Activated CD4-positive, alpha-beta T cell treated with anti-CD3 and anti-CD28 coated beads, Interleukin-2, amount 10 ng/mL, durations not matched to agents 7 days and 5 days (primary cell): ENCODE measurements around the gene OR51E2. TPM values are rescaled to one million over a fixed set of nuclear protein-coding genes. Genes with fewer than 3 reads are reported as not detected.

Source experiments
- CTCF ChIA-PET: fragments of 350-600 bp; sonication (Branson Sonifier 250); formaldehyde crosslinking; loops from one replicate; lab custom pipeline; 2021; ENCODE audit warnings: antibody characterized with exemption; lab: Charles Lee
- POLR2A ChIA-PET: fragments of 350-600 bp; sonication (Branson Sonifier 250); formaldehyde crosslinking; loops from one replicate; lab custom pipeline; 2021; ENCODE audit warnings: antibody characterized with exemption; lab: Charles Lee
- DNase-seq: peaks from one replicate; pipeline ENCODE4 v3.0.0-alpha.2; 2020
- H3K27ac Mint-ChIP-seq: one replicate; pipeline ENCODE4 v1.8.0; 2021; ENCODE audit warnings: mild to moderate bottlenecking, moderate library complexity, mixed read lengths
- H3K27me3 Mint-ChIP-seq: one replicate; pipeline ENCODE4 v1.8.0; 2021; ENCODE audit warnings: mixed read lengths
- H3K36me3 Mint-ChIP-seq: one replicate; pipeline ENCODE4 v1.8.0; 2021; ENCODE audit warnings: low read depth, mixed read lengths
- H3K4me1 Mint-ChIP-seq: one replicate; pipeline ENCODE4 v1.8.0; 2021; ENCODE audit warnings: mixed read lengths
- H3K4me3 Mint-ChIP-seq: one replicate; pipeline ENCODE4 v1.8.0; 2021; ENCODE audit warnings: mild to moderate bottlenecking, moderate library complexity, mixed read lengths
- H3K9me3 Mint-ChIP-seq: one replicate; pipeline ENCODE4 v1.8.0; 2021; ENCODE audit warnings: mixed read lengths
- total RNA-seq, 2 experiments: library from RNA; stranded (reverse); gene quantifications; one replicate each; pipeline ENCODE4 v1.2.3, GENCODE V29; 2021

Gene OR51E2
- total RNA-seq, 2 experiments from 2014 or later, result not detected

DNA sequence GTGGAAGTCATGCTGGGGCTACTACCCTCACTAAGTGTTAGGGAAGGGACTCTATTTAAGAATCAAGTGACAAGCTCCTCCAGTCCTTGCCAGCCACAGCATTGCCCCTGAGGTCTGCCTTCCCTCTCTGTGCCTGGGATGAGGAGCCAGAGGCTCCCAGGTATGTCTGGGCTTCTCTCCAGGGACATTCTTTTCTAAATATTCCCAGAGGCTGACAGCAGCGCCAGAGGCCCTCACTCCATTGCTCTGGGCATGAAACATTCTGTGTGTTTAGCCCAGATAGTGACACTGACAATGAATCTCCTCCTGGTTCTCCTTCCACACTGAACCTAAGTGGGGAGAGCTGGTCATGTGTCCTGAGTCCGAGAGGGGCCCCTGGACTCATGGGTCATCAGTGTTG is 51.7 kb downstream of the OR51E2 start:
- Mint-ChIP-seq H3K27me3 (peaks cover 13% of the 10 kb centered on the region), H3K4me1 (no peaks in the 10 kb centered on the region), H3K27ac (no peak overlapping the region), H3K9me3 (no peaks in the 10 kb centered on the region), H3K4me3 (no peak overlapping the region), H3K36me3 (no peaks in the 10 kb centered on the region)
- DNase-seq, result no peak
- ChIA-PET POLR2A (no interaction called here), CTCF (no interaction called here)

GRCh38 chr11:4644233-4644632 is 53.4 kb downstream of the OR51E2 start:
- POLR2A ChIA-PET, result no interaction called here
- Mint-ChIP-seq H3K4me3 (no peak overlapping the region), H3K36me3 (no peaks in the 10 kb centered on the region), H3K4me1 (no peaks in the 10 kb centered on the region), H3K27me3 (peaks cover 8% of the 10 kb centered on the region), H3K27ac (no peak overlapping the region), H3K9me3 (no peaks in the 10 kb centered on the region)
- no peak for DNase-seq
- CTCF ChIA-PET, result no interaction called here

DNA sequence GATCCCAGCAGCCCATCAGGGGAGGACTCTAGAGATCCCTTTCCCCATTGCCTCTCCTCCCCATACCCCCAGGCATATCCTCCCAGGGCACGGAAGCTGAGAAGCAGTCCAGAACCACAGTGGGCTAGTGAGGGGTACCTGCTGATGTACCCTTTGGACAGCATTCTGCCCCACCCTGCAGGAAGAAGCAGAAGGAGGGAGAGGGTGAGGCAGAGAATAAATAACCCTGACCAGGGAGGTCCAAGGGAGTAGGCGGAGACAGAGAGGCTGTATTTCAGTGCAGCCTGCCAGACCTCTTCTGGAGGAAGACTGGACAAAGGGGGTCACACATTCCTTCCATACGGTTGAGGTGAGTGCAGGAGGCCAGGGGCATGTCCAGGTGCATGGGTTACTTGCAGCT is 54.0 kb downstream of the OR51E2 start, which contains the start of gene OR51E1:
Gene OR51E1 (plus strand): TSS at position 301 of the 400 bp plus-strand sequence. CDS start 8,545 bp downstream, outside the sequence.
- no peak within 1 kb of the TSS for H3K4me3 Mint-ChIP-seq
- DNase-seq, result no peak
- H3K4me1 Mint-ChIP-seq, result no peaks in the 10 kb centered on the region
- ChIA-PET CTCF (no interaction called here), POLR2A (no interaction called here)
- H3K9me3 Mint-ChIP-seq, result no peaks in the 10 kb centered on the region
- peaks cover 8% of the 10 kb centered on the region for H3K27me3 Mint-ChIP-seq
- H3K27ac Mint-ChIP-seq, result no peak within 1 kb of the TSS
- H3K36me3 Mint-ChIP-seq, result no peaks in the 10 kb centered on the region

GRCh38 chr11:4643076-4643475 is 54.6 kb downstream of the OR51E2 start:
- ChIA-PET CTCF (no interaction called here), POLR2A (no interaction called here)
- H3K9me3 Mint-ChIP-seq, result no peaks in the 10 kb centered on the region

GRCh38 chr11:4642043-4642442 is 55.6 kb downstream of the OR51E2 start:
- H3K4me1 Mint-ChIP-seq, result no peaks in the 10 kb centered on the region
- no peaks in the 10 kb centered on the region for H3K36me3 Mint-ChIP-seq
- no peak overlapping the region for H3K4me3 Mint-ChIP-seq
- H3K27ac Mint-ChIP-seq, result no peak overlapping the region
- POLR2A ChIA-PET, result no interaction called here
- DNase-seq, result no peak
- no peaks in the 10 kb centered on the region for H3K9me3 Mint-ChIP-seq
- CTCF ChIA-PET, result no interaction called here
- peaks cover 6% of the 10 kb centered on the region for H3K27me3 Mint-ChIP-seq

More at GRCh38 chr11:4643076-4643475, 54.6 kb downstream of the OR51E2 start:
- Mint-ChIP-seq H3K27me3 (peaks cover 6% of the 10 kb centered on the region), H3K27ac (no peak overlapping the region), H3K4me3 (no peak overlapping the region), H3K4me1 (no peaks in the 10 kb centered on the region), H3K36me3 (no peaks in the 10 kb centered on the region)
- no peak for DNase-seq

- H3K27me3 Mint-ChIP-seq, result peaks cover 6% of the 10 kb centered on the region
- no peaks in the 10 kb centered on the region for H3K9me3 Mint-ChIP-seq
- no peak overlapping the region for H3K27ac Mint-ChIP-seq
- no peaks in the 10 kb centered on the region for H3K4me1 Mint-ChIP-seq
- no peak overlapping the region for H3K4me3 Mint-ChIP-seq
- no peaks in the 10 kb centered on the region for H3K36me3 Mint-ChIP-seq
- POLR2A ChIA-PET, result no interaction called here
- CTCF ChIA-PET, result no interaction called here
- no peak for DNase-seq
Observed at GRCh38 chr11:4641501-4641900, 56.2 kb downstream of the OR51E2 start.

DNA sequence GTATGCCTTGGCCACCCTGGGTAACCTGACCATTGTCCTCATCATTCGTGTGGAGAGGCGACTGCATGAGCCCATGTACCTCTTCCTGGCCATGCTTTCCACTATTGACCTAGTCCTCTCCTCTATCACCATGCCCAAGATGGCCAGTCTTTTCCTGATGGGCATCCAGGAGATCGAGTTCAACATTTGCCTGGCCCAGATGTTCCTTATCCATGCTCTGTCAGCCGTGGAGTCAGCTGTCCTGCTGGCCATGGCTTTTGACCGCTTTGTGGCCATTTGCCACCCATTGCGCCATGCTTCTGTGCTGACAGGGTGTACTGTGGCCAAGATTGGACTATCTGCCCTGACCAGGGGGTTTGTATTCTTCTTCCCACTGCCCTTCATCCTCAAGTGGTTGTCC is 57.7 kb downstream of the OR51E2 start:
- Mint-ChIP-seq H3K36me3 (no peaks in the 10 kb centered on the region), H3K4me1 (no peaks in the 10 kb centered on the region), H3K27ac (no peak overlapping the region), H3K4me3 (no peak overlapping the region), H3K9me3 (no peaks in the 10 kb centered on the region), H3K27me3 (peaks cover 6% of the 10 kb centered on the region)
- ChIA-PET CTCF (no interaction called here), POLR2A (no interaction called here)
- DNase-seq, result no peak

DNA sequence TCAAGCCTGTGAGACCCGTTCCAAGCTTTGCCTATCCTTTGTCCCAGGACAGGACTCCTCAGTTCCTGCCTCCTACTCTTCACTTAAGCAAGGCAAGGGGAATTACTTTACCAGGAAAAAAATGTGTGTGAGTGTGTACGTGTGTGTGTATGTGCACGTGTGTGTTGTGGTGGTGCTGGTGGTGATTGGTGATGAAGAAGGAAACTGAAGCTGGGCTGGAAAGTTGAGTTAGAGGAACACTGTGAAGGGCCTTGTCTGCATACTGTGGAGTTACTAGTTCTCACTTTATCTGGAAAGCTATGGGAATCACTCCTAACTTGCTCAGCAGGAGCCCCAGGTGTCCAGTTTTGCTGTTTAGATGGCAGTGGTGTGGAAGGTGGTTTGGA is 60.0 kb downstream of the OR51E2 start:
- H3K27ac Mint-ChIP-seq, result no peak overlapping the region
- no peaks in the 10 kb centered on the region for H3K36me3 Mint-ChIP-seq
- H3K27me3 Mint-ChIP-seq, result peaks cover 1% of the 10 kb centered on the region
- no peaks in the 10 kb centered on the region for H3K9me3 Mint-ChIP-seq
- DNase-seq, result no peak
- no peaks in the 10 kb centered on the region for H3K4me1 Mint-ChIP-seq
- ChIA-PET CTCF (interaction anchor here (0.9 to 1.2 kb wide), 2 partner anchors 11 to 53 kb away, joined by 3 to 5 read pairs; no protein-coding TSS in a partner anchor), POLR2A (no interaction called here)
- H3K4me3 Mint-ChIP-seq, result no peak overlapping the region

GRCh38 chr11:4636962-4637661 is 60.5 kb downstream of the OR51E2 start, which contains the start of gene OR51D1:
Gene OR51D1 (plus strand): TSS chr11:4637477. CDS start chr11:4639791, 2,314 bp downstream.
- POLR2A ChIA-PET, result interaction anchor here (0.6 kb wide), 1 partner anchor 194 kb away, joined by 3 read pairs; no protein-coding TSS in a partner anchor
- CTCF ChIA-PET, result interaction anchor here (0.8 to 1.7 kb wide), 7 partner anchors 8 to 1254 kb away, joined by 3 to 6 read pairs (median 4); no protein-coding TSS in a partner anchor
- no peaks in the 10 kb centered on the region for H3K36me3 Mint-ChIP-seq
- no peak within 1 kb of the TSS for H3K27ac Mint-ChIP-seq
- peak; percentile 74 for DNase-seq
- H3K9me3 Mint-ChIP-seq, result no peaks in the 10 kb centered on the region
- H3K27me3 Mint-ChIP-seq, result peaks cover 4% of the 10 kb centered on the region
- no peaks in the 10 kb centered on the region for H3K4me1 Mint-ChIP-seq
- no peak within 1 kb of the TSS for H3K4me3 Mint-ChIP-seq

GRCh38 chr11:4636136-4636535 is 61.5 kb downstream of the OR51E2 start:
- ChIA-PET CTCF (interaction anchor here (0.8 to 1.7 kb wide), 5 partner anchors 8 to 162 kb away, joined by 3 to 6 read pairs (median 4); no protein-coding TSS in a partner anchor), POLR2A (no interaction called here)
- Mint-ChIP-seq H3K4me1 (no peaks in the 10 kb centered on the region), H3K4me3 (no peak overlapping the region), H3K9me3 (no peaks in the 10 kb centered on the region), H3K36me3 (no peaks in the 10 kb centered on the region), H3K27me3 (peaks cover 13% of the 10 kb centered on the region), H3K27ac (no peak overlapping the region)
- no peak for DNase-seq

Other genes starting within 250 kb of the OR51E2 start
- gene OR52K2, start 248.6 kb downstream of the OR51E2 start, total RNA-seq, result not detected
- not detected for gene OR52K1, start 215.2 kb downstream of the OR51E2 start, total RNA-seq
- gene OR52M1, start 152.7 kb downstream of the OR51E2 start, total RNA-seq, result not detected
- not detected for gene OR52I2, start 116.1 kb downstream of the OR51E2 start, total RNA-seq
- not detected for gene OR52I1, start 103.8 kb downstream of the OR51E2 start, total RNA-seq
- gene TRIM68, start 89.6 kb downstream of the OR51E2 start, total RNA-seq, result 10 to 100 TPM; 13.4 to 15.4 TPM
- not detected for gene OR51D1, start 60.4 kb downstream of the OR51E2 start, total RNA-seq
- gene OR51E1, start 53.9 kb downstream of the OR51E2 start, total RNA-seq, result not detected
- gene MMP26, start 6.9 kb upstream of the OR51E2 start, total RNA-seq, result not detected
- not detected for gene OR51F1, start 72.1 kb upstream of the OR51E2 start, total RNA-seq
- not detected for gene OR52R1, start 106.5 kb upstream of the OR51E2 start, total RNA-seq
- not detected for gene OR51F2, start 123.5 kb upstream of the OR51E2 start, total RNA-seq
- not detected for gene OR51S1, start 151.4 kb upstream of the OR51E2 start, total RNA-seq
- gene OR51T1, start 184.0 kb upstream of the OR51E2 start, total RNA-seq, result not detected
- gene OR51A7, start 205.9 kb upstream of the OR51E2 start, total RNA-seq, result not detected
- gene OR51G2, start 221.5 kb upstream of the OR51E2 start, total RNA-seq, result not detected
- gene OR51G1, start 226.5 kb upstream of the OR51E2 start, total RNA-seq, result not detected
- gene OR51A4, start 249.8 kb upstream of the OR51E2 start, total RNA-seq, result not detected